Adrenal gland (tissue), 5 donors: Measurements from ENCODE around the gene ZNG1B.
"Not testable (repeated sequence)": the region's sequence is repeated elsewhere in the genome, so short reads cannot be mapped to it uniquely, and the experiment has no call there.

Experiments used
- CTCF ChIP-seq, 6 experiments: fragments of 450-650 bp in 4 of 6; fragments of 200-600 bp in 2 of 6; sonication (generic) in 1 of 6; IDR thresholded peaks; 1 replicate in 5 of 6; 2 replicates in 1 of 6; pipeline versions ENCODE4 v1.5.1 to v1.8.0; 2016 to 2021; ENCODE audit warnings: antibody characterized with exemption in 6 of 6, mild to moderate bottlenecking in 2 of 6, moderate library complexity in 1 of 6
- POLR2A ChIP-seq, 2 donors: fragments of 450-650 bp; IDR thresholded peaks; one replicate each; pipeline ENCODE4 v1.6.1; 2017; ENCODE audit warnings: antibody characterized with exemption in 2 of 2, mild to moderate bottlenecking in 2 of 2, moderate library complexity in 1 of 2
- donor health status: DM: no; HTN: no; CAD: no.

GRCh38 chr2:113515995-113516394, 78.5 kb downstream of the ZNG1B start:
- TF ChIP-seq CTCF, POLR2A (IDR thresholded peaks at IDR 0.05): not testable (repeated sequence)
